Panc1 (cell line): ENCODE measurements around the gene UGT1A8.

ENCODE experiments used
- POLR2AphosphoS5 ChIP-seq: IDR thresholded peaks from 2 replicates; pipeline ENCODE4 v1.6.1; 2012; ENCODE audit warnings: mild to moderate bottlenecking, low read depth, low read length, moderate library complexity
- TF ChIP-seq, protein P1 (sequence below): fragments of 450-650 bp; IDR thresholded peaks from 2 replicates; pipeline ENCODE4 v1.5.1; 2017; ENCODE audit warnings: mild to moderate bottlenecking

GRCh38 chr2:233651430-233651829 lies 34.0 kb downstream of the UGT1A8 start:
- TF ChIP-seq, protein P1, sequence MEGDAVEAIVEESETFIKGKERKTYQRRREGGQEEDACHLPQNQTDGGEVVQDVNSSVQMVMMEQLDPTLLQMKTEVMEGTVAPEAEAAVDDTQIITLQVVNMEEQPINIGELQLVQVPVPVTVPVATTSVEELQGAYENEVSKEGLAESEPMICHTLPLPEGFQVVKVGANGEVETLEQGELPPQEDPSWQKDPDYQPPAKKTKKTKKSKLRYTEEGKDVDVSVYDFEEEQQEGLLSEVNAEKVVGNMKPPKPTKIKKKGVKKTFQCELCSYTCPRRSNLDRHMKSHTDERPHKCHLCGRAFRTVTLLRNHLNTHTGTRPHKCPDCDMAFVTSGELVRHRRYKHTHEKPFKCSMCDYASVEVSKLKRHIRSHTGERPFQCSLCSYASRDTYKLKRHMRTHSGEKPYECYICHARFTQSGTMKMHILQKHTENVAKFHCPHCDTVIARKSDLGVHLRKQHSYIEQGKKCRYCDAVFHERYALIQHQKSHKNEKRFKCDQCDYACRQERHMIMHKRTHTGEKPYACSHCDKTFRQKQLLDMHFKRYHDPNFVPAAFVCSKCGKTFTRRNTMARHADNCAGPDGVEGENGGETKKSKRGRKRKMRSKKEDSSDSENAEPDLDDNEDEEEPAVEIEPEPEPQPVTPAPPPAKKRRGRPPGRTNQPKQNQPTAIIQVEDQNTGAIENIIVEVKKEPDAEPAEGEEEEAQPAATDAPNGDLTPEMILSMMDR = no peak
- TF ChIP-seq POLR2AphosphoS5 = no peak
